Measurements from ENCODE around the gene DCAF7.

DCAF7 gene

DNA sequence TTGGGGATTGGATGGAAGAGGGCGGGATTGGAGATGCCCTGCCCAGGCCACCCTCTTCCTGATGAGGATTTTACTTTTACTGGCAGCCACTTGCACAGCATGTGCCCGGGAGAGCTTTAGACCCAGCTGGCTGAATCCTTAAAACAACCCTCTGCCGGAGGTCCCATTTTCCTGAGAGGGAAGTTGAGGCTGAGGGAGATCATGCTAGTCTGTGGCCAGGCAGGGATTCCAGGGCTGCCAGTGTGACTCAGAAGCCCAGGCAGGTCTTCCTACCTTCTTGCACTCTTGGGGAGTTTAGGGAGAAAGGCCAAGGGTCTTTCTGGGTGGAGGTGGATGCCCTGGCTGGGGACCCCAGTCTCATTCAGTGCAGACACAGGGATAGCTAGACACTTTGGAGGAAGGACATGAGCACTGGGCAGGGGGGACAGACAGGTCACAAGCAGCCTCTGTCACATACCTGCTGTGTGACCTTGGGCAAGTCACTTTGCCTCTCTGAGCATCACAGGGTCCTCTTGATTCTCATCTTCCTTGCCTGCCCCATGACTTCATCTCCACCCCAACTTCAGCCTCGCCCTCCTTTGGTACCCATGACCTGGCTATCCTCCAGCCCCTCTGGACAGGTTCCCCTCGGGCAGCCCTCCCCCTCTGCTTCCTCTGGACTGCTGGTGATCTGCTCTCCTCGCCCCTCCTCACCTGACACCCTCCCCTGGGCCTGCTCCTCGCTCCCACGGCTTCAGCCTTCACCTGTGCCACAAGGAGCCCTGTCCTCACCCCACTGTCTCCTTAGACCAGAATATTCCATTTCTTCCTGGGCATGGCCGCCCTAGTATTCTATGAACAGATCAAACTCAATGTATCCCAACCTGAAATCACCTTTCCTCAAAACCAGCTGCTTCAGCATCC lies 11.3 kb upstream of the DCAF7 start:
- no peaks in the 10 kb centered on the region for H3K36me3 ChIP-seq
- no peaks in the 10 kb centered on the region for H3K9me3 ChIP-seq (replicated peaks in 1 of 11)
- peaks cover 14 to 29% (median 23%) of the 10 kb centered on the region in 11 experiments; a peak in 21 of 22 replicates for H3K27me3 ChIP-seq
- H3K4me3 ChIP-seq, result no peak overlapping the region
- H3K4me1 ChIP-seq, result peaks cover 0 to 23% (median 18%) of the 10 kb centered on the region in 10 experiments; a peak in 16 of 20 replicates
- TF ChIP-seq Cebpa-rat (IDR thresholded peaks at IDR 0.05), result no peak
- H3K27ac ChIP-seq, result no peak overlapping the region
- no peak overlapping the region for H3K4me2 ChIP-seq
- H3K9ac ChIP-seq, result no peak overlapping the region
- no peaks in the 10 kb centered on the region; a peak in 2 of 22 replicates for H4K20me1 ChIP-seq

DNA sequence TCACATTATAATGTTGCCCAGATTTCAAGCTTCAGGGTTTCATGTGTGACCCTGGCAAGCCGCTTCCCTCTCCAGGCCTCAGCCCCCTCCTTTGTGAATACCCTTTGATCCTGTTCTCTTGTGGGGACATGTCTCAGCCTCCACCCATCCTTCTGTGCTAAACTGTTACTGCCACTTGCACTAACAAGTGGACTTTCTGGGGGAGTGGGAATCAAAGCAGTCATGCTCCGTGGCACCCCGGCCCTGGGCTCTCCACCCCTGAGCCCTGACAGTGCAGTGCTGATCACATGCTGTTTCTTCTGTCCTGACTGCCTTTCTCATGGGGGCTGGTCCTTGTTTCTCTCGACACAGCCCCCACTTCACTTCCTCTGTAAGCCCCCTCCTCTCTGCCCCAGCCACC lies 9.7 kb upstream of the DCAF7 start:
- peaks cover 14 to 29% (median 23%) of the 10 kb centered on the region in 11 experiments; a peak in 21 of 22 replicates for H3K27me3 ChIP-seq
- H3K27ac ChIP-seq, result no peak overlapping the region
- no peaks in the 10 kb centered on the region for H3K36me3 ChIP-seq
- no peak overlapping the region for H3K9ac ChIP-seq
- H3K4me2 ChIP-seq, result peak overlapping the region in 8 of 11 experiments; percentile 7 to 52 (median 43); a peak in 11 of 22 replicates
- no peaks in the 10 kb centered on the region for H3K9me3 ChIP-seq (replicated peaks in 1 of 11)
- H3K4me1 ChIP-seq, result peaks cover 0 to 28% (median 21%) of the 10 kb centered on the region in 10 experiments; a peak in 16 of 20 replicates
- H3K4me3 ChIP-seq, result no peak overlapping the region
- H4K20me1 ChIP-seq, result no peaks in the 10 kb centered on the region; a peak in 2 of 22 replicates
- TF ChIP-seq Cebpa-rat (IDR thresholded peaks at IDR 0.05), result no peak

DNA sequence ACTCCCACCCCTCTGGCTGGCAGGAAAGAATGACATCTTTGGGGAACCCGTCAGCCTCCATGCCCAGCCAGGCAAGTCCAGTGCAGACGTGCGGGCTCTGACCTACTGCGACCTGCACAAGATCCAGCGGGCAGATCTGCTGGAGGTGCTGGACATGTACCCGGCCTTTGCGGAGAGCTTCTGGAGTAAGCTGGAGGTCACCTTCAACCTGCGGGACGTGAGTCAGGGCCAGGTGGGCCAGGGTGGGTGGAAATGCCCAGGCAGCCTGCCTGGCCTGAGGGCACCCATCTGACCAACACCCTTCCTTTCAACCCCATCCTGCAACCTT lies 8.1 kb upstream of the DCAF7 start:
- no peak for TF ChIP-seq Cebpa-rat (IDR thresholded peaks at IDR 0.05)
- no peak overlapping the region for H3K27ac ChIP-seq
- H3K9me3 ChIP-seq (replicated peaks in 1 of 11), result no peaks in the 10 kb centered on the region
- no peak overlapping the region for H3K9ac ChIP-seq
- H4K20me1 ChIP-seq, result no peaks in the 10 kb centered on the region; a peak in 1 of 22 replicates
- H3K27me3 ChIP-seq, result peaks cover 14 to 26% (median 23%) of the 10 kb centered on the region in 11 experiments; a peak in 21 of 22 replicates
- H3K4me3 ChIP-seq, result no peak overlapping the region
- no peak overlapping the region for H3K4me2 ChIP-seq
- H3K4me1 ChIP-seq, result peaks cover 0 to 28% (median 20%) of the 10 kb centered on the region in 10 experiments; a peak in 16 of 20 replicates
- no peaks in the 10 kb centered on the region for H3K36me3 ChIP-seq

DNA sequence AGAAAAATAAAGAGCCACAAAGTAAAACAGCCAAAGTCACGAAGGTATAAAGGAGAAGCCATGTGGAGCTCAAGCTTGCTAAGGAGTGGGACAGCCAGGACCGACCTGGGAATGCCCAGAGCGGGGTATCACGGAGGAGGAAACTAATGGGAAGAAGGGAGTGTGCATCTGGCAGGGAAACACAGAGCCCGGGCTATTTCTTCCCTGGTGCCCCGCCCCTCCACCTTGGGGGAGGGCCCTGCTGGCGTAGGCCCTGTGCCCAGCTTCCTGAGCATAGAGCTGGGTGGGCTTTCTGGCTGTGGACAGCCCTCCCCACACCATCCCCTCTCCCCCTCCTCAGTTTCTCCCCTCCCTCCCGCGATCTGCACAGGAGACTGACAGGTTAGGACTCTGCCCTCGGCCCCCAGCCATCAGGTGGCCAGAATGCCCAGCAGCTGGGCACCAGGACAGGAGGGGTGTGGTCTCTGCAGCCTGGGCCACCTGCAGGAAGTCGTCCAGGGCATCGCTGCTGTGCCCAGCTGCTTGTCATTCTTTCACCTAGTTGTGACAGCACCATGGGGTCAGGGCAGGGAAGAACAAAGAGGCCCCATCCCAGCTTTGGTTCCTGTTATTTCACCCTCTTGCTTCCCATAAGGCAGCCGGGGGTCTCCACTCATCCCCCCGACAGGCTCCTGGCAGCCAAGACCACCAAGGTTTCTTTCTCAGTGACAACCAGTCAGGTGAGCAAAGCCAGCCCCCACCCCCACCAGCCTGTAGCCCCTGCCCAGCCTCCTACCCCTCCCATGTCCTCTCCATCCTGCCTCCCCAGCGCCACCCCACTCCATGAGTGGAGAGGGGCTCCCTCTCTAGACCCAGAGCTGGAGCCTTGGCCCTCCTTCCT lies 7.1 kb upstream of the DCAF7 start:
- Histone ChIP-seq H3K4me2 (peak overlapping the region in 8 of 11 experiments; percentile 9 to 49 (median 30); a peak in 9 of 22 replicates), H3K4me1 (peaks cover 0 to 28% (median 20%) of the 10 kb centered on the region in 10 experiments; a peak in 16 of 20 replicates), H3K27me3 (peaks cover 8 to 16% (median 13%) of the 10 kb centered on the region in 11 experiments; a peak in 21 of 22 replicates), H3K4me3 (no peak overlapping the region), H3K9ac (no peak overlapping the region), H3K9me3 (replicated peaks in 1 of 11) (no peaks in the 10 kb centered on the region), H4K20me1 (no peaks in the 10 kb centered on the region), H3K27ac (peak overlapping the region in 2 of 11 experiments; percentile 5 to 10; a peak in 1 of 22 replicates), H3K36me3 (no peaks in the 10 kb centered on the region)
- TF ChIP-seq Cebpa-rat (IDR thresholded peaks at IDR 0.05), result no peak

DNA sequence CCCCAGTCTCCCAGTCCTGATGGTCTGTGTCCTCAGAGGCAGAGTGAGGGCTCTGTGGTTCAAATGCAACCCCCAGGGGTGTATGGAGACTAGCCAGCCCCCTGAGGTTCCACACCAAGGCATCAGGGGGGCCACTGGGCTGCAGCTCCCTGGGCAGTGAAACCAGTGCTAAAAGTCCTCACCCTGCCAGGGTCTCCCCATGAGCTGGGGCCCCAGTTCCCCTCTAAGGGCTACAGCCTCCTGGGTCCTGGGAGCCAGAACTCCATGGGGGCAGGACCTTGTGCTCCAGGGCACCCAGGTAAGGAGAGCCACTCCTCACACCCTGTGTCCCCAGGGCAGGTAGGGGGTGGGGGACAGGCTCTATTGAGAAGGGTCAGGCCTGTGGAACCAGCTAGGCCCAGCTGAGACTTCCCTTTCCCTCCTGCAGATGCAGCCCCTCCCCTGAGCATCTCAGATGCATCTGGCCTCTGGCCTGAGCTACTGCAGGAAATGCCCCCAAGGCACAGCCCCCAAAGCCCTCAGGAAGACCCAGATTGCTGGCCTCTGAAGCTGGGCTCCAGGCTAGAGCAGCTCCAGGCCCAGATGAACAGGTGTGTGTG lies 6.4 kb upstream of the DCAF7 start:
- Histone ChIP-seq H3K9me3 (replicated peaks in 1 of 11) (no peaks in the 10 kb centered on the region), H3K27ac (peak overlapping the region in 3 of 11 experiments; percentile 5 to 25 (median 10); a peak in 3 of 22 replicates), H3K4me2 (peak overlapping the region in 8 of 11 experiments; percentile 9 to 49 (median 30); a peak in 12 of 22 replicates), H3K4me1 (peaks cover 4 to 31% (median 24%) of the 10 kb centered on the region in 10 experiments), H3K36me3 (no peaks in the 10 kb centered on the region), H3K9ac (peak overlapping the region in 1 of 11 experiments; percentile 14; a peak in 2 of 22 replicates), H4K20me1 (no peaks in the 10 kb centered on the region), H3K4me3 (no peak overlapping the region), H3K27me3 (peaks cover under 1 to 8% (median 6%) of the 10 kb centered on the region in 11 experiments; a peak in 16 of 22 replicates)
- no peak for TF ChIP-seq Cebpa-rat (IDR thresholded peaks at IDR 0.05)

DNA sequence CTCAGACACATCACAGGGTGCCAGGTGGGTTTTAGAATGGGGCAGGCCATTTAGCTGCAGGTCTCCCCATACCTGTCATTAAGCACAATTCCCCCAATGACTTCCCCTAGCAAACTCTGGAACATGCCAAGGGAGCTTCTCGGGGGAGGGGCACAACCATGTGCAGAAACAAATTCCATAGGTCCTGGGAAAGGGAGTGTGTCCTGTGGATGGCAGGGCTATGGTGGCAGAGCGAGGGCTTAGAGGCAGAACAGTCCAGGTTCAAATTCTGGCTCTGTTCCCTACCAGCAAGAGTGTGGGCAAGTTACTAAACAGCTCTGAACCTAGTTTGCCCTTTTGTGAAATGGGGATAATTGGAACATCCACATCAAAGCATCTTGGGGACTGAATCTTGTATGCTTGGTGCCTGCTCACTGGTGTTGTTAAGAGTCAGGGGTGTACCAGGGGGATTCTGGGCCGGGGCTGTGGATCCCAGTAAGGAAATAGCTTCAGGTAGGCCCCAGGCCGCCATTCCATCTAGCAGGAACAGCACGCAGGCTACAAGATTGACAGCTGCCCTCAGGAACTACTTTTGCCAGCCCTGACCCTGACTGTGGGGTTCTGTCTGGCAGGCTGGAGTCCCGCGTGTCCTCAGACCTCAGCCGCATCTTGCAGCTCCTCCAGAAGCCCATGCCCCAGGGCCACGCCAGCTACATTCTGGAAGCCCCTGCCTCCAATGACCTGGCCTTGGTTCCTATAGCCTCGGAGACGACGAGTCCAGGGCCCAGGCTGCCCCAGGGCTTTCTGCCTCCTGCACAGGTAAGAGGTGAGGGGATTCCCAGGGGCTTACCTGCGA lies 5.6 kb upstream of the DCAF7 start:
- no peaks in the 10 kb centered on the region for H3K9me3 ChIP-seq (replicated peaks in 1 of 11)
- peaks cover 0 to under 1% (median 0%) of the 10 kb centered on the region in 11 experiments; a peak in 3 of 22 replicates for H3K27me3 ChIP-seq
- H3K4me1 ChIP-seq, result peaks cover 12 to 39% (median 32%) of the 10 kb centered on the region in 10 experiments
- peak overlapping the region in 6 of 11 experiments; percentile 9 to 49 (median 38); a peak in 10 of 22 replicates for H3K4me2 ChIP-seq
- H4K20me1 ChIP-seq, result no peaks in the 10 kb centered on the region
- no peak overlapping the region for H3K27ac ChIP-seq
- H3K9ac ChIP-seq, result no peak overlapping the region; a peak in 1 of 22 replicates
- H3K36me3 ChIP-seq, result no peaks in the 10 kb centered on the region
- H3K4me3 ChIP-seq, result no peak overlapping the region
- no peak for TF ChIP-seq Cebpa-rat (IDR thresholded peaks at IDR 0.05)

DNA sequence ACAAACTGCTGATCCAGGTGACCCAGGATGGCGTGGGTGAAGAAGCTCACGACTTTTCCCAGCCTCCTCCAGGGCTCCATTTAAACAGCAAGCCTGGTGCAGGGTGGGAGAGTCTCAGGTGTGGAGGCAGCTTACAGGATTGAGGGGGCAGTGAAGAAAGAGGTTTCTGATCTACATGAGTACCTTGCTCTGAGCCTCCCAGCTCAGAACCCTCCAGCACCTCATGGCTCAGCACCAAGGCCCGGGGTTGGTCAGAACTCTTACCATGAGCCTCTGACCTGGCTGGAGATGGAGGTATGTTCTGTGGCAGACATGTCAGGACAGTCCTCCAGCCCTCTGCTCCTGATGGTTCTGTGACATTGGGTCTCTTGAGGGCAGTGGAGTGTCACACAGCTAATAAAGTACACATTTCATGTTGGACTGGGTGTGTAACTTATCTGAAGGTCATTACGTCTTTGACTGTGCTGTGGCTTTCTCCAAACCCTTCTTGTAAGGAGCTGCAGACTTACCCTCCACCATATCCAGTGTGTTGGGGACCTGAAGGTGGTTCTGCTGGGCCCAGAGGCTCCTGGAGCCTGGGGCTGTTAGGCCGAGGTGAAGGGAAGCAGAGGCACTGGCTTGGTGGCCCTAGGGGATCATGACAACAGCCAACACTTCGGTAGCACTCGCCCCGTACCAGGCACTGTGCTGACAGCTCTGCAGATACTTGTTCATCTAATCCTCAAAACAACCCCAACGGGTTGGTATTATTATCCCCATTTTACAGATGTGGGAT lies 3.8 kb upstream of the DCAF7 start:
- Histone ChIP-seq H4K20me1 (peaks cover 3 to 8% (median 3%) of the 10 kb centered on the region in 11 experiments; a peak in 18 of 22 replicates), H3K9ac (no peak overlapping the region), H3K27ac (no peak overlapping the region), H3K4me2 (no peak overlapping the region), H3K27me3 (no peaks in the 10 kb centered on the region), H3K4me1 (peaks cover 10 to 30% (median 24%) of the 10 kb centered on the region in 10 experiments), H3K36me3 (no peaks in the 10 kb centered on the region), H3K4me3 (no peak overlapping the region), H3K9me3 (replicated peaks in 1 of 11) (no peaks in the 10 kb centered on the region)
- no peak for TF ChIP-seq Cebpa-rat (IDR thresholded peaks at IDR 0.05)
